HepG2 (cell line): ENCODE data around the gene CACNA2D3. TPM values are rescaled to one million over a fixed set of nuclear protein-coding genes. Genes with fewer than 3 reads are reported as not detected.

ENCODE experiments used
- ATAC-seq: fragments of 200-7000 bp; cut with Tn5 transposase; 3 replicates; pipeline ENCODE4 v1.9.1; 2020; ENCODE audit warnings: mild to moderate bottlenecking, moderate library complexity
- BruUV-seq: library from RNA; stranded (reverse); fragments of 400-500 nt; replicated peaks from 2 replicates; lab custom pipeline; 2021; lab: Mats Ljungman, UMichigan
- CTCF ChIA-PET: fragments of 300-600 bp; formaldehyde crosslinking; extraction: SDS; loops from one replicate; lab custom pipeline; 2021; ENCODE audit warnings: low total read pairs, inconsistent platforms, low intra/inter-chr PET ratio; lab: Yijun Ruan, JAX
- POLR2A ChIA-PET: fragments of 350-600 bp; sonication (Branson Sonifier 250); formaldehyde crosslinking; loops from one replicate; lab custom pipeline; 2020; ENCODE audit warnings: antibody characterized with exemption, inconsistent platforms; lab: Yijun Ruan, JAX
- DNase-seq: peaks from one replicate; pipeline ENCODE4 v3.0.0-alpha.2; 2015; ENCODE audit warnings: low spot score
- FAIRE-seq: peaks from 3 replicates; lab custom pipeline; 2011; peaks lifted over from hg19 to GRCh38; lab: Jason Lieb, UNC
- H2AFZ ChIP-seq: one replicate; pipeline ENCODE4 v1.6.1; 2011; ENCODE audit warnings: low read length, inconsistent platforms
- H3K27ac ChIP-seq: fragments of 300-600 bp; 3 replicates; pipeline ENCODE4 v1.8.0; 2011; ENCODE audit warnings: mixed run types, mild to moderate bottlenecking, mixed read lengths, low read length, inconsistent platforms; ENCODE audit not compliant: insufficient read depth; ENCODE audit errors: extremely low read length
- H3K27me3 ChIP-seq, 2 experiments: fragments of 200-600 bp in 1 of 2; 2 replicates in 1 of 2; 3 replicates in 1 of 2; pipeline versions ENCODE4 v1.6.0 to v1.8.0; 2011; ENCODE audit warnings: low read length in 2 of 2, mild to moderate bottlenecking in 2 of 2, moderate library complexity in 2 of 2, inconsistent platforms in 1 of 2; ENCODE audit not compliant: insufficient read depth in 2 of 2, control insufficient read depth in 1 of 2
- H3K36me3 ChIP-seq, 2 experiments: fragments of 200-600 bp in 1 of 2; replicated peaks in 1 of 2; 2 replicates in 1 of 2; 3 replicates in 1 of 2; pipeline versions ENCODE4 v1.5.1 to v1.8.0; 2011; ENCODE audit warnings: low read length in 2 of 2, inconsistent platforms in 1 of 2; ENCODE audit not compliant: insufficient read depth in 2 of 2, control insufficient read depth in 1 of 2
- H3K4me1 ChIP-seq: 2 replicates; pipeline ENCODE4 v1.5.1; 2012; ENCODE audit warnings: low read length, inconsistent platforms; ENCODE audit not compliant: insufficient read depth
- H3K4me2 ChIP-seq: 2 replicates; pipeline ENCODE4 v1.6.0; 2011; ENCODE audit warnings: low read depth, low read length, inconsistent platforms
- H3K4me3 ChIP-seq, 3 experiments: fragments of 200-600 bp in 1 of 3; sonication (generic), shearing (Covaris generic) in 1 of 3; replicated peaks in 1 of 3; 2 replicates each; pipeline ENCODE4 v1.5.1; 2011 to 2016; ENCODE audit warnings: low read length in 3 of 3, inconsistent platforms in 2 of 3, low read depth in 2 of 3, mild to moderate bottlenecking in 2 of 3, control low read depth in 1 of 3, mixed read lengths in 1 of 3; ENCODE audit not compliant: insufficient read depth in 1 of 3
- H3K79me2 ChIP-seq: one replicate; pipeline ENCODE4 v1.6.1; 2011; ENCODE audit warnings: low read length, inconsistent platforms; ENCODE audit not compliant: insufficient read depth
- H3K9ac ChIP-seq: 2 replicates; pipeline ENCODE4 v1.6.0; 2011; ENCODE audit warnings: mild to moderate bottlenecking, low read depth, low read length, inconsistent platforms; ENCODE audit not compliant: insufficient read depth
- H3K9me3 ChIP-seq: 2 replicates; pipeline ENCODE4 v1.5.1; 2012; ENCODE audit warnings: mild to moderate bottlenecking, low read length
- H4K20me1 ChIP-seq: 2 replicates; pipeline ENCODE4 v1.6.0; 2011; ENCODE audit warnings: inconsistent platforms, mild to moderate bottlenecking, low read length, moderate library complexity; ENCODE audit not compliant: insufficient read depth
- GLI4 ChIP-seq: sonication (generic); formaldehyde crosslinking; IDR thresholded peaks from 2 replicates; pipeline ENCODE4 v1.5.1; 2020; ENCODE audit warnings: missing genetic modification reagents, mild to moderate bottlenecking, moderate library complexity, borderline replicate concordance
- KDM6A ChIP-seq: IDR thresholded peaks from 2 replicates; pipeline ENCODE4 v1.6.1; 2016; ENCODE audit warnings: low read depth
- MXD3 ChIP-seq: IDR thresholded peaks from 2 replicates; pipeline ENCODE4 v1.6.1; 2016; ENCODE audit warnings: mild to moderate bottlenecking, missing biosample characterization, missing genetic modification reagents
- NFAT5 ChIP-seq: sonication (generic); formaldehyde crosslinking; IDR thresholded peaks from 2 replicates; pipeline ENCODE4 v1.4.0; 2020; ENCODE audit warnings: missing genetic modification reagents
- RARA ChIP-seq: IDR thresholded peaks from 2 replicates; pipeline ENCODE4 v1.6.1; 2016; ENCODE audit warnings: missing genetic modification reagents, missing compliant biosample characterization
- ZNF263 ChIP-seq: sonication (generic); formaldehyde crosslinking; IDR thresholded peaks from 2 replicates; pipeline ENCODE4 v1.4.0; 2020; ENCODE audit warnings: missing genetic modification reagents
- ZNF331 ChIP-seq: sonication (generic); formaldehyde crosslinking; IDR thresholded peaks from 2 replicates; pipeline ENCODE4 v1.4.0; 2020; ENCODE audit warnings: missing genetic modification reagents
- ZNF343 ChIP-seq: sonication (generic); formaldehyde crosslinking; IDR thresholded peaks from 2 replicates; pipeline ENCODE4 v1.4.0; 2020; ENCODE audit warnings: mild to moderate bottlenecking, missing genetic modification reagents
- ZNF777 ChIP-seq: sonication (generic); formaldehyde crosslinking; IDR thresholded peaks from 2 replicates; pipeline ENCODE4 v1.4.0; 2020; ENCODE audit warnings: missing genetic modification reagents
- WGBS: methylation state at CpG from one replicate; pipeline ENCODE4 v1.1.6; 2017; ENCODE audit warnings: low lambda C conversion rate; 5-methylcytosine and 5-hydroxymethylcytosine counted together
- in situ Hi-C: cut with HindIII; loops from 2 replicates; pipeline ENCODE4 v1.10.0; 2017; ENCODE audit warnings: low pct_unique_long_range_greater_than_20kb; ENCODE audit not compliant: extremely low pct_ligation_motif_present
- intact Hi-C: fragments of 100-400 bp; cut with micrococcal nuclease; formaldehyde crosslinking; loops from one replicate; pipeline ENCODE4 v1.10.0; 2022; ENCODE audit not compliant: unreplicated experiment
- polyA plus RNA-seq, 8 experiments: library from polyadenylated mRNA; depleted of rRNA in 3 of 8; stranded (reverse) in 7 of 8; unstranded in 1 of 8; fragments of >200 nt; fragmentation: Illumina TruSeq in 4 of 8; extraction: Trizol in 4 of 8; gene quantifications; 2 replicates each; pipeline versions ENCODE4 v1.2.1 to v1.2.3, GENCODE V29; 2011 to 2016; ENCODE audit warnings: low read depth in 4 of 8, missing spikeins in 1 of 8, mixed read lengths in 1 of 8; ENCODE audit not compliant: insufficient read depth in 1 of 8
- total RNA-seq, 5 experiments: library from RNA; depleted of rRNA; stranded (reverse); fragments of >200 nt; fragmentation: Illumina TruSeq; extraction: Trizol; gene quantifications; 2 replicates each; pipeline ENCODE4 v1.2.3, GENCODE V29; 2016; ENCODE audit warnings: low read depth in 1 of 5
- TF ChIP-seq, protein P1 (sequence below), 2 experiments: fragments of 450-650 bp in 1 of 2; sonication (generic) in 1 of 2; formaldehyde crosslinking in 1 of 2; IDR thresholded peaks; 2 replicates each; pipeline versions ENCODE4 v1.6.1 to v1.8.0; 2016 to 2022; ENCODE audit warnings: antibody characterized with exemption in 1 of 2, mild to moderate bottlenecking in 1 of 2, missing genetic modification reagents in 1 of 2

CACNA2D3 gene
- total and polyA plus RNA-seq, 2 of the 13 experiments (the other 11 are each of a cell fraction or from before 2014, with no cell fraction given), result not detected

DNA sequence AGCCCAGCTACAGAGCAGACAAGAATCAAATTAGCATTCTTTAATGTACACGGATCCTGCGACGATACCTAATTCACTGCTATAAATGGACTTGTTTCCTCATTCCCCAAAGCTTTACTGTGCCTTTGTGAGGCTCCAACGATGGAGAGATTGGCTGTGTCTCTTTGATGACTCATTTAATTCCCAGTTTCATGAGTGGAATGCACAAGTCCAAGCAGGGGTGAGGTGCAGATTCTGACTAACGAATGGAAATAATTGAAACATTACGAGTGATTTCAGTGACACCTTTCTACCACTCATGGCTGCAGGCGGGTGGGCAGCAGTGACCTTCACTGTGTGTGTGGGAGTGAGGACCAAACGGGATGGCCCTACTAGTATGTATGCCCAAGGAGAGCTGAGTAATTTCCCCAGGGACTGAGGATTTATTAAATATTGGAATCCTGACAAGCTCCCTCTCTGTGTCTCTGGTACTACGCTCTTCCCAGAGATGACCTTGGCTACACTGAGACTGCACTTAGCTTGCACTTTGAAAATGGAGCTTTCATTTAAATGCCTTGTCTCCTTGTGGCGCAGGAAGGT, 156.7 kb downstream of the CACNA2D3 start:
- no peak for ATAC-seq
- BruUV-seq, result no TSS peak
- Histone ChIP-seq H3K36me3 (no peaks in the 10 kb centered on the region), H3K4me2 (no peak overlapping the region), H2AFZ (no peak overlapping the region), H3K4me3 (no peak overlapping the region), H4K20me1 (no peaks in the 10 kb centered on the region), H3K27me3 (no peaks in the 10 kb centered on the region; a peak in 1 of 5 replicates), H3K4me1 (no peaks in the 10 kb centered on the region), H3K9me3 (no peaks in the 10 kb centered on the region), H3K9ac (no peak overlapping the region), H3K79me2 (no peaks in the 10 kb centered on the region), H3K27ac (no peak overlapping the region)
- ChIA-PET CTCF (no interaction called here), POLR2A (no interaction called here)
- 20% methylated on average over 10 of the region's 10 CpGs for WGBS
- intact Hi-C loops, result no loop called here
- in situ Hi-C loops, result no loop called here
- DNase-seq, result no peak
- no peak for FAIRE-seq
- TF ChIP-seq KDM6A, result no peak
- no peak for TF ChIP-seq ZNF263 (CRISPR knock-in tag)
- no peak for TF ChIP-seq ZNF331
- no peak for TF ChIP-seq NFAT5
- no peak for TF ChIP-seq ZNF777 (CRISPR knock-in tag)
- TF ChIP-seq ZNF343 (CRISPR knock-in tag), result no peak
- no peak for TF ChIP-seq GLI4 (CRISPR knock-in tag)
- TF ChIP-seq RARA, result no peak
- TF ChIP-seq, protein P1, sequence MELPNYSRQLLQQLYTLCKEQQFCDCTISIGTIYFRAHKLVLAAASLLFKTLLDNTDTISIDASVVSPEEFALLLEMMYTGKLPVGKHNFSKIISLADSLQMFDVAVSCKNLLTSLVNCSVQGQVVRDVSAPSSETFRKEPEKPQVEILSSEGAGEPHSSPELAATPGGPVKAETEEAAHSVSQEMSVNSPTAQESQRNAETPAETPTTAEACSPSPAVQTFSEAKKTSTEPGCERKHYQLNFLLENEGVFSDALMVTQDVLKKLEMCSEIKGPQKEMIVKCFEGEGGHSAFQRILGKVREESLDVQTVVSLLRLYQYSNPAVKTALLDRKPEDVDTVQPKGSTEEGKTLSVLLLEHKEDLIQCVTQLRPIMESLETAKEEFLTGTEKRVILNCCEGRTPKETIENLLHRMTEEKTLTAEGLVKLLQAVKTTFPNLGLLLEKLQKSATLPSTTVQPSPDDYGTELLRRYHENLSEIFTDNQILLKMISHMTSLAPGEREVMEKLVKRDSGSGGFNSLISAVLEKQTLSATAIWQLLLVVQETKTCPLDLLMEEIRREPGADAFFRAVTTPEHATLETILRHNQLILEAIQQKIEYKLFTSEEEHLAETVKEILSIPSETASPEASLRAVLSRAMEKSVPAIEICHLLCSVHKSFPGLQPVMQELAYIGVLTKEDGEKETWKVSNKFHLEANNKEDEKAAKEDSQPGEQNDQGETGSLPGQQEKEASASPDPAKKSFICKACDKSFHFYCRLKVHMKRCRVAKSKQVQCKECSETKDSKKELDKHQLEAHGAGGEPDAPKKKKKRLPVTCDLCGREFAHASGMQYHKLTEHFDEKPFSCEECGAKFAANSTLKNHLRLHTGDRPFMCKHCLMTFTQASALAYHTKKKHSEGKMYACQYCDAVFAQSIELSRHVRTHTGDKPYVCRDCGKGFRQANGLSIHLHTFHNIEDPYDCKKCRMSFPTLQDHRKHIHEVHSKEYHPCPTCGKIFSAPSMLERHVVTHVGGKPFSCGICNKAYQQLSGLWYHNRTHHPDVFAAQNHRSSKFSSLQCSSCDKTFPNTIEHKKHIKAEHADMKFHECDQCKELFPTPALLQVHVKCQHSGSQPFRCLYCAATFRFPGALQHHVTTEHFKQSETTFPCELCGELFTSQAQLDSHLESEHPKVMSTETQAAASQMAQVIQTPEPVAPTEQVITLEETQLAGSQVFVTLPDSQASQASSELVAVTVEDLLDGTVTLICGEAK (IDR thresholded peaks at IDR 0.05), result no peak
- TF ChIP-seq, protein P1 (CRISPR knock-in tag; IDR thresholded peaks at IDR 0.05), result no peak
- no peak for TF ChIP-seq MXD3
